KOPT-K1 (cell line): ENCODE measurements around the gene SH3GL1.
A peak's percentile ranks its signal among the peaks of the same experiment; 100 is the strongest.

Experiments
- H3K27ac ChIP-seq: fragments of 200-600 bp; sonication (generic); 2 replicates; pipeline ENCODE4 v1.5.1; 2016; ENCODE audit warnings: antibody characterized with exemption, mild to moderate bottlenecking, low read depth, low read length; ENCODE audit not compliant: poor library complexity, severe bottlenecking
- H3K36me3 ChIP-seq: fragments of 200-600 bp; sonication (generic); 2 replicates; pipeline ENCODE4 v1.5.1; 2017; ENCODE audit warnings: antibody characterized with exemption, mild to moderate bottlenecking, low read length, moderate library complexity; ENCODE audit not compliant: insufficient read depth
- H3K9me3 ChIP-seq: fragments of 200-600 bp; sonication (generic); 2 replicates; pipeline ENCODE4 v1.5.1; 2017; ENCODE audit warnings: antibody characterized with exemption, low read length, mild to moderate bottlenecking; ENCODE audit not compliant: insufficient read depth, poor library complexity, severe bottlenecking

SH3GL1 gene

GRCh38 chr19:4376028-4376670 is 24.2 kb downstream of the SH3GL1 start:
- Histone ChIP-seq H3K27ac (no peak overlapping the region), H3K36me3 (peaks cover 5% of the 10 kb centered on the region; the same call in 1 of the 2 replicates), H3K9me3 (no peaks in the 10 kb centered on the region)

GRCh38 chr19:4375164-4376027 is 25.0 kb downstream of the SH3GL1 start:
- H3K36me3 ChIP-seq = peaks cover 5% of the 10 kb centered on the region; the same call in 1 of the 2 replicates
- no peak overlapping the region for H3K27ac ChIP-seq
- no peaks in the 10 kb centered on the region for H3K9me3 ChIP-seq

GRCh38 chr19:4374498-4375163 is 25.7 kb downstream of the SH3GL1 start:
- H3K27ac ChIP-seq = no peak overlapping the region
- H3K36me3 ChIP-seq = peaks cover 5% of the 10 kb centered on the region; the same call in 1 of the 2 replicates
- no peaks in the 10 kb centered on the region for H3K9me3 ChIP-seq

- no peaks in the 10 kb centered on the region for H3K9me3 ChIP-seq
- H3K36me3 ChIP-seq = peaks cover 5% of the 10 kb centered on the region; the same call in 1 of the 2 replicates
- no peak overlapping the region for H3K27ac ChIP-seq
Observed at GRCh38 chr19:4373601-4374497, 26.5 kb downstream of the SH3GL1 start.

- H3K27ac ChIP-seq = no peak overlapping the region
- H3K9me3 ChIP-seq = no peaks in the 10 kb centered on the region
- peaks cover 4% of the 10 kb centered on the region; the same call in 1 of the 2 replicates for H3K36me3 ChIP-seq
Observed at GRCh38 chr19:4373013-4373367, 27.4 kb downstream of the SH3GL1 start.

GRCh38 chr19:4372165-4373012 is 28.0 kb downstream of the SH3GL1 start:
- H3K27ac ChIP-seq = no peak overlapping the region
- H3K36me3 ChIP-seq = no peaks in the 10 kb centered on the region
- H3K9me3 ChIP-seq = no peaks in the 10 kb centered on the region

GRCh38 chr19:4371247-4372164 is 28.8 kb downstream of the SH3GL1 start:
- H3K27ac ChIP-seq = peak overlapping the region; percentile 76
- 0 out of 2 replicates have a peak, but pooled peaks cover 4% of the 10 kb centered on the region for H3K36me3 ChIP-seq
- no peaks in the 10 kb centered on the region for H3K9me3 ChIP-seq

GRCh38 chr19:4370418-4371041 is 29.8 kb downstream of the SH3GL1 start:
- H3K27ac ChIP-seq = peak overlapping the region; percentile 76

GRCh38 chr19:4369888-4370260 is 30.5 kb downstream of the SH3GL1 start:
- peak overlapping the region; percentile 76 for H3K27ac ChIP-seq
- no peaks in the 10 kb centered on the region for H3K9me3 ChIP-seq
- H3K36me3 ChIP-seq = peaks cover 20% of the 10 kb centered on the region

More at GRCh38 chr19:4370418-4371041, 29.8 kb downstream of the SH3GL1 start:
- Histone ChIP-seq H3K9me3 (no peaks in the 10 kb centered on the region), H3K36me3 (peaks cover 14% of the 10 kb centered on the region)

- H3K27ac ChIP-seq = peak overlapping the region; percentile 76
- no peaks in the 10 kb centered on the region for H3K9me3 ChIP-seq
- peaks cover 23% of the 10 kb centered on the region for H3K36me3 ChIP-seq
Observed at GRCh38 chr19:4369109-4369887, 31.0 kb downstream of the SH3GL1 start.

GRCh38 chr19:4368128-4368820 is 32.1 kb downstream of the SH3GL1 start:
- peak overlapping the region; percentile 76 for H3K27ac ChIP-seq
- no peaks in the 10 kb centered on the region for H3K9me3 ChIP-seq
- peaks cover 33% of the 10 kb centered on the region for H3K36me3 ChIP-seq

- peaks cover 38% of the 10 kb centered on the region for H3K36me3 ChIP-seq
- no peaks in the 10 kb centered on the region for H3K9me3 ChIP-seq
- H3K27ac ChIP-seq = no peak overlapping the region
Observed at GRCh38 chr19:4367781-4368127, 32.6 kb downstream of the SH3GL1 start.
